Loucy (cell line): Measurements from ENCODE around the gene STK33.
"Not testable (repeated sequence)": the region's sequence is repeated elsewhere in the genome, so short reads cannot be mapped to it uniquely, and the experiment has no call there.

Experiments used
- H2AFZ ChIP-seq: fragments of 200-600 bp; sonication (generic); 2 replicates; pipeline ENCODE4 v1.6.0; 2016; ENCODE audit warnings: antibody characterized with exemption, mild to moderate bottlenecking, low read length, moderate library complexity
- H3F3A ChIP-seq: fragments of 200-600 bp; 2 replicates; pipeline ENCODE4 v1.6.0; 2016; ENCODE audit warnings: antibody characterized with exemption, low read depth, mild to moderate bottlenecking
- H3K27me3 ChIP-seq: fragments of 200-600 bp; sonication (generic); 2 replicates; pipeline ENCODE4 v1.6.1; 2014; ENCODE audit warnings: low read length, mild to moderate bottlenecking; ENCODE audit not compliant: insufficient read depth, poor library complexity, severe bottlenecking
- H3K36me3 ChIP-seq: fragments of 200-600 bp; sonication (generic); 2 replicates; pipeline ENCODE4 v1.6.1; 2016; ENCODE audit warnings: low read length; ENCODE audit not compliant: insufficient read depth
- H3K4me1 ChIP-seq: fragments of 200-600 bp; sonication (generic); 2 replicates; pipeline ENCODE4 v1.5.1; 2014; ENCODE audit warnings: low read length, mild to moderate bottlenecking; ENCODE audit not compliant: insufficient read depth, poor library complexity, severe bottlenecking
- H3K4me2 ChIP-seq: fragments of 200-600 bp; sonication (generic); 2 replicates; pipeline ENCODE4 v1.6.0; 2014; ENCODE audit warnings: antibody characterized with exemption, low read length, low read depth, mild to moderate bottlenecking; ENCODE audit not compliant: poor library complexity, severe bottlenecking
- H3K4me3 ChIP-seq: fragments of 200-600 bp; sonication (generic); 2 replicates; pipeline ENCODE4 v1.5.1; 2014; ENCODE audit warnings: low read length, mild to moderate bottlenecking, mixed read lengths; ENCODE audit not compliant: poor library complexity, severe bottlenecking
- H3K79me2 ChIP-seq: fragments of 200-600 bp; sonication (generic); 2 replicates; pipeline ENCODE4 v1.6.1; 2014; ENCODE audit warnings: low read length; ENCODE audit not compliant: insufficient read depth
- H3K9ac ChIP-seq: fragments of 200-600 bp; sonication (generic); 2 replicates; pipeline ENCODE4 v1.6.0; 2014; ENCODE audit warnings: mild to moderate bottlenecking, low read depth, low read length, moderate library complexity; ENCODE audit not compliant: poor library complexity, severe bottlenecking
- H3K9me2 ChIP-seq: fragments of 200-600 bp; sonication (generic); replicated peaks from 2 replicates; pipeline ENCODE4 v1.6.1; 2016; ENCODE audit warnings: low read depth, low read length, mixed read lengths
- H3K9me3 ChIP-seq: fragments of 200-600 bp; sonication (generic); 2 replicates; pipeline ENCODE4 v1.6.1; 2014; ENCODE audit warnings: mild to moderate bottlenecking, antibody characterized with exemption, low read length, low read depth; ENCODE audit not compliant: insufficient read depth
- H4K20me1 ChIP-seq: fragments of 200-600 bp; sonication (generic); 2 replicates; pipeline ENCODE4 v1.6.0; 2014; ENCODE audit warnings: antibody characterized with exemption, low read length, mild to moderate bottlenecking; ENCODE audit not compliant: insufficient read depth, poor library complexity, severe bottlenecking
- EZH2phosphoT487 ChIP-seq: fragments of 200-600 bp; IDR thresholded peaks from 2 replicates; pipeline ENCODE4 v1.6.1; 2018; ENCODE audit warnings: antibody characterized with exemption, mild to moderate bottlenecking, moderate library complexity, borderline replicate concordance
- TF ChIP-seq, protein P1 (sequence below): fragments of 200-600 bp; sonication (generic); conservative IDR thresholded peaks from 2 replicates; pipeline ENCODE4 v1.5.1; 2014; ENCODE audit warnings: mild to moderate bottlenecking, antibody characterized with exemption, low read length

Gene STK33

DNA sequence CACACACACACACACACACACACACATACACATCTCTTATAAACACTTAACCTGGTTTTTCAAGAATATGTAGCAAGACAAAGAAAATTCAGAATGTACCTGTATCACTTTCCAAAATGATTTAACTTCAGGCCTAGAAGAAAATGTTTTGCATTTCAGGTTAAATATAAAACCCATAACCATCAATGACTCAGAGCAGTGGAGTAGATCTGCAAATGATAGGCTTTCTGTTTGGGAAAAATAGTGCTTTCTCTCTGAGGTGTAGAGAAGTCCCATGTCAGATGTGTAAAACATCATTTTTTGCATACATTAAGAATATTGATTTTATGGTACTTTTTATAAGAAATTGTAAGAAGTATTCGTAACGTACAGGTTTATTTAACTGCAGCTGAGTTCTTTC, 116.9 kb downstream of the STK33 start:
- Histone ChIP-seq H3K79me2 (no peaks in the 10 kb centered on the region), H3K9ac (no peak overlapping the region), H3K4me1 (no peaks in the 10 kb centered on the region), H3K4me3 (no peak overlapping the region), H3K36me3 (no peaks in the 10 kb centered on the region), H3K4me2 (no peak overlapping the region), H4K20me1 (no peaks in the 10 kb centered on the region), H3K9me2 (no peaks in the 10 kb centered on the region), H3K27me3 (no peaks in the 10 kb centered on the region), H3F3A (no peaks in the 10 kb centered on the region), H3K9me3 (no peaks in the 10 kb centered on the region), H2AFZ (no peak overlapping the region)
- TF ChIP-seq, protein P1, sequence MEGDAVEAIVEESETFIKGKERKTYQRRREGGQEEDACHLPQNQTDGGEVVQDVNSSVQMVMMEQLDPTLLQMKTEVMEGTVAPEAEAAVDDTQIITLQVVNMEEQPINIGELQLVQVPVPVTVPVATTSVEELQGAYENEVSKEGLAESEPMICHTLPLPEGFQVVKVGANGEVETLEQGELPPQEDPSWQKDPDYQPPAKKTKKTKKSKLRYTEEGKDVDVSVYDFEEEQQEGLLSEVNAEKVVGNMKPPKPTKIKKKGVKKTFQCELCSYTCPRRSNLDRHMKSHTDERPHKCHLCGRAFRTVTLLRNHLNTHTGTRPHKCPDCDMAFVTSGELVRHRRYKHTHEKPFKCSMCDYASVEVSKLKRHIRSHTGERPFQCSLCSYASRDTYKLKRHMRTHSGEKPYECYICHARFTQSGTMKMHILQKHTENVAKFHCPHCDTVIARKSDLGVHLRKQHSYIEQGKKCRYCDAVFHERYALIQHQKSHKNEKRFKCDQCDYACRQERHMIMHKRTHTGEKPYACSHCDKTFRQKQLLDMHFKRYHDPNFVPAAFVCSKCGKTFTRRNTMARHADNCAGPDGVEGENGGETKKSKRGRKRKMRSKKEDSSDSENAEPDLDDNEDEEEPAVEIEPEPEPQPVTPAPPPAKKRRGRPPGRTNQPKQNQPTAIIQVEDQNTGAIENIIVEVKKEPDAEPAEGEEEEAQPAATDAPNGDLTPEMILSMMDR, result no peak
- TF ChIP-seq EZH2phosphoT487, result no peak

DNA sequence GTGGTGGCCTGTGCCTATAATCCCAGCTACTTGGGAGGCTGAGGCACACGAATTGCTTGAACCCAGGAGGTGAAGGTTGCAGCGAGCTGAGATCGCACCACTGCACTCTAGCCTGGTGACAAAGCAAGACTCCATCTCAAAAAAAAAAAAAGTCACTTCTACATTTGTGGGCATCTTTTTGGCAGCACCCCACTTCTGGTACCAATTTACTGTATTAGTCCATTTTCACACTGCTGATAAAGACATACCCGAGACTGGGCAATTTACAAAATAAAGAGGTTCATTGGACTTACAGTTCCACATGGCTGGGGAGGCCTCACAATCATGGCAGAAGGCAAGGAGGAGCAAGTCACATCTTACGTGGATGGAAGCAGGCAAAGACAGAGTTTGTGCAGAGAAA, 126.2 kb downstream of the STK33 start:
- not testable (repeated sequence) for H2AFZ ChIP-seq, H4K20me1 ChIP-seq, H3K9ac ChIP-seq, H3K4me2 ChIP-seq, H3K9me2 ChIP-seq, H3K4me3 ChIP-seq, H3F3A ChIP-seq, H3K27me3 ChIP-seq, H3K79me2 ChIP-seq, H3K4me1 ChIP-seq, H3K9me3 ChIP-seq
- H3K36me3 ChIP-seq, result peaks cover 17% of the 10 kb centered on the region

DNA sequence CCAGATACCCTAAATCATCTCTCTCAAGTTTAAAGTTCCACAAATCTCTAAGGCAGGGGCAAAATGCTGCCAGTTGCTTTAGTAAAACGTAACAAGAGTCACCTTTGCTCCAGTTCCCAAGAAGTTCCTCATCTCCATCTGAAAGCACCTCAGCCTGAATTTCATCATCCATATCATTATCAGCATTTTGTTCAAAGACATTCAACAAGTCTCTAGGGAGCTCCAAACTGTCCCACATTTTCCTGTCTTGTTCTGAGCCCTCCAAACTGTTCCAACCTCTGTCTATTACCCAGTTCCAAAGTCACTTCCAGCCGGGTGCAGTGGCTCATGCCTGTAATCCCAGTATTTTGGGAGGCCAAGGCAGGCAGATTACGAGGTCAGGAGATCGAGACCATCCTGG, 126.7 kb downstream of the STK33 start:
- H3K4me1 ChIP-seq, H3K9me2 ChIP-seq, H2AFZ ChIP-seq, H3K79me2 ChIP-seq, H4K20me1 ChIP-seq, H3K4me2 ChIP-seq, H3K4me3 ChIP-seq, H3K9me3 ChIP-seq, H3K27me3 ChIP-seq, H3F3A ChIP-seq, H3K9ac ChIP-seq: not testable (repeated sequence)
- H3K36me3 ChIP-seq, result peaks cover 17% of the 10 kb centered on the region

DNA sequence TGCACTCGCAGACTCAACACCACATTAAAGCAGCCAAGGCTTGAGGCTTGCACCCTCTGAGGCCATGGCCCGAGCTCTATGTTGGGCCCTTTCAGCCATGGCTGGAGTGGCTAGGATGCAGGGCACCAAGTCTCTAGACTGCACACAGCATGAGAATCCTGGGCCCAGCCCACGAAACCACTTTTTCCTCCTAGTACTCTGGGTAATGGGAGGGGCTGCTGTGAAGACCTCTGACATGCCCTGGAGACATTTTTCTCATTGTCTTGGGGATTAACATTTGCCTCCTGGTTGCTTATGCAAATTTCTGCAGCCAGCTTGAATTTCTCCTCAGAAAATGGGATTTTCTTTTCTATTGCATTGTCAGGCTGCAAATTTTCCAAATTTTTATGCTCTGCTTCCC, 127.1 kb downstream of the STK33 start:
- not testable (repeated sequence) for H3K4me1 ChIP-seq, H3K9ac ChIP-seq, H3K9me3 ChIP-seq, H4K20me1 ChIP-seq, H2AFZ ChIP-seq, H3K4me2 ChIP-seq, H3F3A ChIP-seq, H3K9me2 ChIP-seq, H3K79me2 ChIP-seq, H3K27me3 ChIP-seq, H3K4me3 ChIP-seq
- peaks cover 17% of the 10 kb centered on the region for H3K36me3 ChIP-seq
